CD14-positive monocyte (primary cell): ENCODE measurements around the gene NPAS2. TPM values are rescaled to one million over a fixed set of nuclear protein-coding genes. Genes with fewer than 3 reads are reported as not detected.

ENCODE experiments used
- DNase-seq, 3 donors: peaks; one replicate each; pipeline ENCODE4 v3.0.0-alpha.2; 2011 to 2022
- H2AFZ ChIP-seq: 2 replicates; pipeline ENCODE4 v1.6.0; 2012; ENCODE audit warnings: mild to moderate bottlenecking, low read depth, low read length, inconsistent platforms; ENCODE audit not compliant: insufficient read depth, poor library complexity, severe bottlenecking
- H3K27ac ChIP-seq, 2 donors: 1 replicate in 1 of 2; 2 replicates in 1 of 2; pipeline ENCODE4 v1.5.1; 2012 to 2013; ENCODE audit warnings: low read length in 2 of 2, control low read depth in 1 of 2, inconsistent platforms in 1 of 2, low read depth in 1 of 2, mild to moderate bottlenecking in 1 of 2
- H3K27me3 ChIP-seq, 2 donors: one replicate each; pipeline versions ENCODE4 v1.6.0 to v1.6.1; 2011 to 2013; ENCODE audit warnings: low read length in 2 of 2; ENCODE audit not compliant: control insufficient read depth in 2 of 2, insufficient read depth in 2 of 2
- H3K36me3 ChIP-seq, 2 donors: replicated peaks in 1 of 2; 1 replicate in 1 of 2; 2 replicates in 1 of 2; pipeline versions ENCODE4 v1.5.1 to v1.6.1; 2012 to 2013; ENCODE audit warnings: low read length in 2 of 2, control low read depth in 1 of 2, inconsistent platforms in 1 of 2, mild to moderate bottlenecking in 1 of 2; ENCODE audit not compliant: insufficient read depth in 2 of 2, control insufficient read depth in 1 of 2
- H3K4me1 ChIP-seq, 2 donors: 1 replicate in 1 of 2; 2 replicates in 1 of 2; pipeline versions ENCODE4 v1.5.1 to v1.6.1; 2012 to 2013; ENCODE audit warnings: low read length in 2 of 2, control low read depth in 1 of 2, inconsistent platforms in 1 of 2, mild to moderate bottlenecking in 1 of 2, moderate library complexity in 1 of 2; ENCODE audit not compliant: insufficient read depth in 2 of 2, control insufficient read depth in 1 of 2
- H3K4me2 ChIP-seq: replicated peaks from 2 replicates; pipeline ENCODE3; 2012; ENCODE audit warnings: low read length, moderate library complexity, mild to moderate bottlenecking; ENCODE audit not compliant: poor library complexity, severe bottlenecking; ENCODE audit errors: extremely low read depth
- H3K4me3 ChIP-seq, 3 experiments: fragments of 200-600 bp in 1 of 3; sonication (generic) in 1 of 3; replicated peaks in 1 of 3; 1 replicate in 2 of 3; 2 replicates in 1 of 3; pipeline ENCODE4 v1.5.1; 2011 to 2013; ENCODE audit warnings: low read length in 3 of 3, mild to moderate bottlenecking in 3 of 3, control low read depth in 2 of 3, low read depth in 2 of 3, inconsistent platforms in 1 of 3, moderate library complexity in 1 of 3
- H3K79me2 ChIP-seq: 2 replicates; pipeline ENCODE4 v1.6.0; 2012; ENCODE audit warnings: mild to moderate bottlenecking, control low read depth, inconsistent platforms, low read length, moderate library complexity; ENCODE audit not compliant: insufficient read depth
- H3K9ac ChIP-seq: 2 replicates; pipeline ENCODE4 v1.6.0; 2017; ENCODE audit warnings: low read length, mild to moderate bottlenecking; ENCODE audit not compliant: insufficient read depth, poor library complexity, severe bottlenecking
- H3K9me3 ChIP-seq, 2 donors: replicated peaks in 1 of 2; 1 replicate in 1 of 2; 2 replicates in 1 of 2; pipeline versions ENCODE4 v1.5.1 to v1.6.1; 2012 to 2013; ENCODE audit warnings: low read length in 2 of 2, control low read depth in 1 of 2; ENCODE audit not compliant: control insufficient read depth in 1 of 2, insufficient read depth in 1 of 2
- H4K20me1 ChIP-seq: 2 replicates; pipeline ENCODE4 v1.6.0; 2012; ENCODE audit warnings: mild to moderate bottlenecking, low read length, control low read depth, moderate library complexity; ENCODE audit not compliant: insufficient read depth
- H3K27ac Mint-ChIP-seq, 7 donors: one replicate each; pipeline ENCODE4 v1.8.0; 2020; ENCODE audit warnings: mild to moderate bottlenecking in 7 of 7, mixed read lengths in 7 of 7, moderate library complexity in 6 of 7, inconsistent platforms in 2 of 7
- H3K27me3 Mint-ChIP-seq, 3 donors: one replicate each; pipeline ENCODE4 v1.8.0; 2021 to 2022; ENCODE audit warnings: low read depth in 3 of 3, mild to moderate bottlenecking in 3 of 3, mixed read lengths in 3 of 3, moderate library complexity in 3 of 3, inconsistent platforms in 1 of 3
- H3K36me3 Mint-ChIP-seq, 2 donors: one replicate each; pipeline ENCODE4 v1.8.0; 2020; ENCODE audit warnings: mixed read lengths in 2 of 2, inconsistent platforms in 1 of 2, mild to moderate bottlenecking in 1 of 2
- H3K4me1 Mint-ChIP-seq: one replicate; pipeline ENCODE4 v1.8.0; 2020; ENCODE audit warnings: mild to moderate bottlenecking, mixed read lengths
- H3K4me3 Mint-ChIP-seq, 2 donors: one replicate each; pipeline ENCODE4 v1.8.0; 2020; ENCODE audit warnings: mild to moderate bottlenecking in 2 of 2, mixed read lengths in 2 of 2, moderate library complexity in 1 of 2
- H3K9me3 Mint-ChIP-seq, 7 donors: one replicate each; pipeline ENCODE4 v1.8.0; 2020 to 2022; ENCODE audit warnings: mixed read lengths in 7 of 7, mild to moderate bottlenecking in 6 of 7, moderate library complexity in 6 of 7, inconsistent platforms in 2 of 7
- whole genome bisulfite sequencing: methylation state at CpG from one replicate; pipeline ENCODE4 v1.1.5; 2013; ENCODE audit warnings: missing lambda C conversion rate; ENCODE audit not compliant: insufficient coverage; 5-methylcytosine and 5-hydroxymethylcytosine counted together
- intact Hi-C, 2 donors: fragments of 100-400 bp; cut with micrococcal nuclease; formaldehyde crosslinking; loops; one replicate each; pipeline versions ENCODE4 v1.15.0 to v1.15.1; 2023
- polyA plus RNA-seq, 3 donors: library from polyadenylated mRNA; depleted of rRNA in 1 of 3; unstranded in 2 of 3; stranded (reverse) in 1 of 3; fragments of 300-500 nt in 2 of 3; fragments of >200 nt in 1 of 3; fragmentation: Illumina TruSeq in 2 of 3; gene quantifications; 1 replicate in 2 of 3; 2 replicates in 1 of 3; pipeline ENCODE4 v1.2.3, GENCODE V29; 2012 to 2021
- TF ChIP-seq, protein P1 (sequence below): fragments of 200-600 bp; IDR thresholded peaks from one replicate; pipeline ENCODE4 v1.8.0; 2022; ENCODE audit warnings: antibody characterized with exemption, mild to moderate bottlenecking

NPAS2 gene
- polyA plus RNA-seq, 3 donors, result not detected

DNA sequence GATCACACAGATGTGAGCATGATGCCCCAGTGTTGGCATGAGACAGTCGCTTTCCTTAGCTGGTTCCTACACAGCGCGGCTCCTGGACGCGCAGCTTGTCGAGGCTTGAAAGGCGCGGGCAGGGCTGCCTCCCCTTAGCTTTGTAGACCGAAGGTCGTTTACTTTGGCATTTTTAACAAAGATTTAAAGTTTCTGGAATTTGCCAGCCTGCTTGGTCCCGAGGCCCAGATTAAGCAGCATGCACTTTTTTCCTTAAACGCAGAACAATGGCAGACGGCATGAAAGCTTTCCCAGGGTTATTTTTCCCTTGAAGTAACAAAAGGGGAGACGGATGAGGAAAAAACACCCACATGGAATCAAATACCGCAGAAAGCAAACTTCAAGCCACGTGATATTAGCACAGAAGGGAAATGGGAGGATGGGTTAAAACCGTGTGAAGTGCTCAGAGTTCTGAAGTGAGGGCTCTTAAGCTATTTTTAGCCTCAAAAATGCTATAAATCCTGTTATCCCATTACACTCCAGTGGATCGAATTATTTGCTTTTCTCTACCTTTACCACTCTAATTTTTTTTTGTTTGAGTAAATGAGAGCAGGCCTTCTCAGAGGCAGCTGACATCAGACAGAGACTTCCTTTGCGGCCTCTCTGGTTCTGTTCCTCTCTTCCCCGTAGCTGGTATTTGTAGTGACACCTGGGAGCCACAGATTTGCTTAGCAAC is 55.7 kb downstream of the NPAS2 start:
- Histone ChIP-seq H3K9me3 (no peaks in the 10 kb centered on the region), H3K79me2 (no peaks in the 10 kb centered on the region), H3K4me2 (no peak overlapping the region), H4K20me1 (no peaks in the 10 kb centered on the region), H3K4me1 (no peaks in the 10 kb centered on the region), H3K9ac (no peak overlapping the region), H3K36me3 (no peaks in the 10 kb centered on the region), H3K4me3 (no peak overlapping the region), H3K27ac (no peak overlapping the region), H2AFZ (no peak overlapping the region), H3K27me3 (no peaks in the 10 kb centered on the region)
- DNase-seq, result no peak
- 89% methylated on average over 13 of the region's 20 CpGs for WGBS
- no peak overlapping the region for H3K27ac Mint-ChIP-seq
- intact Hi-C loops, result no loop called here
- H3K36me3 Mint-ChIP-seq, result no peaks in the 10 kb centered on the region
- H3K4me3 Mint-ChIP-seq, result peak overlapping the region in 1 of 2 donors; percentile 10
- H3K4me1 Mint-ChIP-seq, result no peaks in the 10 kb centered on the region
- TF ChIP-seq, protein P1, sequence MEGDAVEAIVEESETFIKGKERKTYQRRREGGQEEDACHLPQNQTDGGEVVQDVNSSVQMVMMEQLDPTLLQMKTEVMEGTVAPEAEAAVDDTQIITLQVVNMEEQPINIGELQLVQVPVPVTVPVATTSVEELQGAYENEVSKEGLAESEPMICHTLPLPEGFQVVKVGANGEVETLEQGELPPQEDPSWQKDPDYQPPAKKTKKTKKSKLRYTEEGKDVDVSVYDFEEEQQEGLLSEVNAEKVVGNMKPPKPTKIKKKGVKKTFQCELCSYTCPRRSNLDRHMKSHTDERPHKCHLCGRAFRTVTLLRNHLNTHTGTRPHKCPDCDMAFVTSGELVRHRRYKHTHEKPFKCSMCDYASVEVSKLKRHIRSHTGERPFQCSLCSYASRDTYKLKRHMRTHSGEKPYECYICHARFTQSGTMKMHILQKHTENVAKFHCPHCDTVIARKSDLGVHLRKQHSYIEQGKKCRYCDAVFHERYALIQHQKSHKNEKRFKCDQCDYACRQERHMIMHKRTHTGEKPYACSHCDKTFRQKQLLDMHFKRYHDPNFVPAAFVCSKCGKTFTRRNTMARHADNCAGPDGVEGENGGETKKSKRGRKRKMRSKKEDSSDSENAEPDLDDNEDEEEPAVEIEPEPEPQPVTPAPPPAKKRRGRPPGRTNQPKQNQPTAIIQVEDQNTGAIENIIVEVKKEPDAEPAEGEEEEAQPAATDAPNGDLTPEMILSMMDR, result no peak
- H3K9me3 Mint-ChIP-seq, result peaks cover 0 to 5% (median 0%) of the 10 kb centered on the region in 7 donors
- H3K27me3 Mint-ChIP-seq, result peaks cover 3 to 6% (median 4%) of the 10 kb centered on the region in 3 donors

DNA sequence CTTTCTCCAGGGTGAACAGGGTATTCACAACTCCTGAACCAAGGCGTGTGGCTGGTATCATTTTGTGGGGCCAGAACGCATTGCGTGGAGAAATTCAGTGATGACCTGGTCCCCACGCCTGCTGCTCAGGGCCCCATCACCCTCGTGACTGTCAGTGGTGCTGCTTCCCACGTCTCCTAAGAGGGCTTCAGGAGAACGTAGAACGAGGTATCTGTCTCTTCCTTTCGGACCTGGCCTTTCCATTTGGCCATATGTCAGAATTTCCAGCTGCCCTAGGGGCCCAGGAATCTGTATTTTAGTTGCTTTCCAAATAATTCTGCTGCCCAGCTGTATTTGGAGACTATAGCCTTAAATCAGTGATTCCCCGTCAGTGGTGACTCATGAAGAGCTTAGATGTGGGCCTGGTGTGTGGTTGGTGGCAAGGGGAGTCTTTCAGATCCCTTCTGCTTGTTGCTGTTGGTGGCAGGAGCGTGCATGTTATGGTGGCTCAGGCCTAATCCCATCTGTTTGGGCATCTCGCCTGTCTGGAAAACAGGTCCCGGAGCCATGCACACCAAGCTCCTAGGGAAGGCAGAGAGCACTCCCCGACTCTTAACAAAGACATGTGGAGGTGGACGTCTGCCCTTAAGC is 56.4 kb downstream of the NPAS2 start:
- Histone ChIP-seq H3K27ac (no peak overlapping the region), H3K79me2 (no peaks in the 10 kb centered on the region)

More for the DNA sequence above, 56.4 kb downstream of the NPAS2 start:
- peaks cover 3 to 6% (median 4%) of the 10 kb centered on the region in 3 donors for H3K27me3 Mint-ChIP-seq
- no peak overlapping the region for H3K9ac ChIP-seq
- no peaks in the 10 kb centered on the region for H3K4me1 ChIP-seq
- peak overlapping the region in 1 of 2 donors; percentile 10 for H3K4me3 Mint-ChIP-seq
- no peaks in the 10 kb centered on the region for H3K4me1 Mint-ChIP-seq
- DNase-seq, result no peak
- no peak overlapping the region for H3K4me3 ChIP-seq
- H3K36me3 ChIP-seq, result no peaks in the 10 kb centered on the region
- intact Hi-C loops, result no loop called here
- TF ChIP-seq, protein P1, result no peak
- no peaks in the 10 kb centered on the region for H3K36me3 Mint-ChIP-seq
- H3K27me3 ChIP-seq, result no peaks in the 10 kb centered on the region
- no peaks in the 10 kb centered on the region for H3K9me3 ChIP-seq
- 93% methylated on average over 15 of the region's 15 CpGs for WGBS
- no peaks in the 10 kb centered on the region for H4K20me1 ChIP-seq
- H3K9me3 Mint-ChIP-seq, result peaks cover 0 to 2% (median 0%) of the 10 kb centered on the region in 7 donors
- peak overlapping the region in 1 of 7 donors; percentile 50 for H3K27ac Mint-ChIP-seq
- no peak overlapping the region for H3K4me2 ChIP-seq
- no peak overlapping the region for H2AFZ ChIP-seq
